HG02938 (cell line): ENCODE measurements around the gene CELA3A.
"Not testable (repeated sequence)": the region's sequence is repeated elsewhere in the genome, so short reads cannot be mapped to it uniquely, and the experiment has no call there.

ENCODE experiments used
- ATAC-seq: cut with Tn5 transposase; IDR thresholded peaks from one replicate; pipeline ENCODE4 v1.9.1; 2021; ENCODE audit warnings: mild to moderate bottlenecking, moderate library complexity; ENCODE audit not compliant: unreplicated experiment

The CELA3A gene

GRCh38 chr1:22001409-22001808, at the start of gene CELA3A:
CELA3A (plus strand) TSS chr1:22001657; CDS start chr1:22001675, 18 bp downstream.
- no peak for ATAC-seq

GRCh38 chr1:21952786-21953520, 48.5 kb upstream of the CELA3A start:
- no peak for ATAC-seq

GRCh38 chr1:21955058-21955457, 46.4 kb upstream of the CELA3A start:
- no peak for ATAC-seq

- no peak for ATAC-seq
Observed at GRCh38 chr1:21955501-21956281, 45.8 kb upstream of the CELA3A start.

GRCh38 chr1:21956720-21957552, 44.5 kb upstream of the CELA3A start:
- no peak for ATAC-seq

GRCh38 chr1:21961337-21961736, 40.1 kb upstream of the CELA3A start:
- ATAC-seq: no peak

GRCh38 chr1:21961799-21962198, 39.7 kb upstream of the CELA3A start:
- no peak for ATAC-seq

GRCh38 chr1:21963477-21964217, 37.8 kb upstream of the CELA3A start:
- ATAC-seq: no peak

- ATAC-seq: no peak
Observed at GRCh38 chr1:21966247-21967000, 35.0 kb upstream of the CELA3A start.

- not testable (repeated sequence) for ATAC-seq
Observed at GRCh38 chr1:21967216-21967615, 34.2 kb upstream of the CELA3A start.

GRCh38 chr1:21969066-21969465, 32.4 kb upstream of the CELA3A start:
- ATAC-seq: not testable (repeated sequence)

GRCh38 chr1:21970523-21970922, 30.9 kb upstream of the CELA3A start:
- ATAC-seq: not testable (repeated sequence)

GRCh38 chr1:21972973-21973441, 28.4 kb upstream of the CELA3A start:
- not testable (repeated sequence) for ATAC-seq

- ATAC-seq: not testable (repeated sequence)
Observed at GRCh38 chr1:21973948-21974347, 27.5 kb upstream of the CELA3A start.

- ATAC-seq: not testable (repeated sequence)
Observed at GRCh38 chr1:21974699-21975098, 26.8 kb upstream of the CELA3A start.

GRCh38 chr1:21975296-21975695, 26.2 kb upstream of the CELA3A start:
- ATAC-seq: not testable (repeated sequence)

- not testable (repeated sequence) for ATAC-seq
Observed at GRCh38 chr1:21976703-21977239, 24.7 kb upstream of the CELA3A start, which contains the start of gene CELA3B. CELA3B (plus strand) TSS chr1:21977022; CDS start chr1:21977040, 18 bp downstream.

GRCh38 chr1:21978209-21978608, 23.2 kb upstream of the CELA3A start:
- not testable (repeated sequence) for ATAC-seq
